ELF-1 (cell line): ENCODE data around the gene PKN1.
"Not testable (repeated sequence)": the region's sequence is repeated elsewhere in the genome, so short reads cannot be mapped to it uniquely, and the experiment has no call there.

Source experiments
- DNase-seq: peaks from one replicate; pipeline ENCODE4 v3.0.0-alpha.2; 2016; ENCODE audit warnings: low read depth, low spot score

The PKN1 gene

GRCh38 chr19:14432791-14433553 lies at the start of gene PKN1:
PKN1 (plus strand) TSS chr19:14433306; CDS start chr19:14433522, 216 bp downstream.
- DNase-seq = no peak

DNA sequence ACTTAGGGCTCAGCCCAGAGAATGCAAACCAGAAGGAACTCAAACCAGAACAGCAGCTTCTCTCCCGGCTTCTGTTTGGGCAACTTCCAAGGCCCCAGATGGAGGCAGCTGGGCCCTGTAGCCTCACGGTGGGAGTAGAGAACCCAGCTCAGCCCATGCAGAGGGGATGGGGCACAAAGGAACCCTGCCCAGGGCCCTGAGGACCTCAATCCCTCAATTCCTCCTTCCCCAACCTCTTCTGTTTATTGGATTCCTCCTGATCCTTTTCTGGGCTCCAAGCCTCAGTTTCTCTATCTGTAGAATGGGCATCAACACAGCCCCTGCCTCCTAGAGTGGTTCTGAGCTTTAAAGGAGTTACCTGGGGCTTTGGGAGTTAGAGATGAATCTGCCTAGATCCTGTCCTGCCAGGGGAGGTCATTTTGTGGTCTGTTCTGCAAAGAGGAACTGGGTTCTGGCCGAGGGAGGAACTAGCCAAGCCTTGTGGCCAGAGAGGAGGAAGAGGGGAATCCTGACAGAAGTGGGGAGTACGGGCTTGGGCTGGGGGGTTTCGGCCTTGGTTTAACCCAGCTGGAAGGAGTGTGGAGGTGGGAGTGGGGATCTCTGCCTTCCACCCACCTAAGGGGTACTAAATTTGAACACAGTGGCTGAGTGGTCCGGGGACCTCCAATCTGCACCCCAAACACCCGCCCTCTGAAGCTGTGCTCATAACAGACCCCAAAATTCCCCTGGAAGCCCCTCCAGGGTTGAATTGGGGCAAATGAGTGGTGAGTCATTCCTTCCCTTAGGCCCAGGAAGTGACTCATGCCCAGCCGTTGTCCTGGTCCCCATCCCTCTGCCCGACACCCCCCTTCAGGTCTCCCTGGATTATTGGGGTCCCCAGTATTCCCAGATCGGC lies 49.2 kb upstream of the PKN1 start:
- DNase-seq = no peak

DNA sequence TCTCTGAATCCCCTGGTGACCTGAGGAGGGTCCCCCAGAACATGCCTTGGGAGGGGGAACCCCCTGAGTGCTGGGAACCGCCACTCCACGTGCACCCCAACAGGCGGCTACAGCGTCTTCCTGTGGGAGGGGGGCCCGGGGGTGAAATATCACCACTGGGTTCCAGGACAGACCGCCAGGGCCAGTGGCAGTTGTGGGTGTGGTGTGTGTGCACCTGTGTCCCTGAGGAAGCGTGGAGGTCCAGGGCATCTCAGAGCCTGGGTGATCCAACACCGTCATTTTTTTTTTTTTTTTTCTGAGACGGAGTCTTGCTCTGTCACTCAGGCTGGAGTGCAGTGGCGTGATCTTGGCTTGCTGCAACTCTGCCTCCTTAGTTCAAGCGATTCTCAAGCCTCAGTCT lies 47.6 kb upstream of the PKN1 start:
- DNase-seq = no peak

DNA sequence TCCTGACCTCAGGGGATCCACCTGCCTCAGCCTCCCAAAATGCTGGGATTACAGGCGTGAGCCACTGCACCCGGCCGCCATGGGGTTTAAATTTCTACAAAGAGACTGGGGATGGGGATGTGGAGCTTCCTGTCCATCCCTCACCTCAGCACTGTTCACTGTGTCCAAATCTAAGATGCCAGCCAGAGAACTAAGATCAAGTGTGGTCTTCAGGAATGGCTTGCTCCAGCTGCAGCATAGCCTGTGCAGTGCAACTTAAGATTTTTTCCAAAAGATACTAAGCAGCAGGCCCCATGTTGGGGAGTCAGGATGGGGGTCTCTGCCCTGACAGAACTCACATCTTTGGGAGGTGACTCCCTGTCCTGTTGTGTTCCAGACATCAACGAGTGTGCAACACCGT lies 42.6 kb upstream of the PKN1 start:
- no peak for DNase-seq

DNA sequence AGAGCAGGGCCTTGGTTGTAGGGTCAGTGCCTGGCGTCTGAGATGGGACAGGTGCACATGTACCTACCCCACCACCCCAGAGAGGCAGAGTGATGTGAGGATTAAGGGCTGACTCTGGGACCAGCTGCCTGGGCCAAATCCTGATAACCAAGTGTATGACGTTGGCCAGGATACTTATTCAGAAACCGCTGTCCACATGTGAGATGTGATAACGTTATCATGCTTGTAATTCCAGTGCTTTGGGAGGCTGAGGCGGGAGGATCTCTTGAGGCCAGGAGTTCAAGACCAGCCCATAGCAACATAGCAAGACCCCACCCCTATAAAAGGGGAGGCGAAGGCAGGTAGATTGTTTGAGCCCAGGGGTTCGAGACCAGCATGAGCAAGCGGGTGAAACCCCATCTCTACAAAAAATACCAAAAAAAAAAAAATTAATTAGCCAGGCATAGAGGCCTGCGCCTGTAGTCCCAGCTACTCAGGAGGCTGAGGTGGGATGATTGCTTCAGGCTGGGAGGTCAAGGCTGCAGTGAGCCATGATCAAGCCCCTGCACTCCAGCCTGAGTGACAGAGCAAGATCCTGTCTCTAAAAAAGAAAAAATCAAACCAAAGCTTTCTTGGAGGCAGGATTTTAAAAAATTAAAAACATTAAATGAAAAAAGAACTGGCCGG lies 41.8 kb upstream of the PKN1 start:
- no peak for DNase-seq

GRCh38 chr19:14393329-14393728 lies 39.8 kb upstream of the PKN1 start:
- DNase-seq = peak; percentile 48

- no peak for DNase-seq
Observed at GRCh38 chr19:14394167-14394566, 38.9 kb upstream of the PKN1 start.

DNA sequence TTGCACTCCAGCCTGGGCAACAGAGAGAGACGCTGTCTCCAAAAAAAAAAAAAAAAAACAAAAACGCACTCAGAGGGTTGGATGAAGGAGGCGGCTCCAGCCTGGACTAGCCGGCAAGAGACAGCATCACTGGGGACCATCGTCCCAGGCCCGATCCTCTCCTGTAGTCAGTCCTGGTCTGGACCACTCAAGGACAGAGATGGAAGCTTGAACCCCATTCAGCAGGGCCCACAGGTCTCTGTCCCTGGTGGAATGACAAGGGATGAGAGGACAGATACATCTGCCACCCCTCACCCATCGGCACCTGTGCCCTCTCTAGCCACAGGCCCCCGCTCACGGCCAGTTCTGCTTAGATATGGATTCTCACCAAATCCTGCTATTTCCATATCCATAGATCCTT lies 37.8 kb upstream of the PKN1 start:
- no peak for DNase-seq

DNA sequence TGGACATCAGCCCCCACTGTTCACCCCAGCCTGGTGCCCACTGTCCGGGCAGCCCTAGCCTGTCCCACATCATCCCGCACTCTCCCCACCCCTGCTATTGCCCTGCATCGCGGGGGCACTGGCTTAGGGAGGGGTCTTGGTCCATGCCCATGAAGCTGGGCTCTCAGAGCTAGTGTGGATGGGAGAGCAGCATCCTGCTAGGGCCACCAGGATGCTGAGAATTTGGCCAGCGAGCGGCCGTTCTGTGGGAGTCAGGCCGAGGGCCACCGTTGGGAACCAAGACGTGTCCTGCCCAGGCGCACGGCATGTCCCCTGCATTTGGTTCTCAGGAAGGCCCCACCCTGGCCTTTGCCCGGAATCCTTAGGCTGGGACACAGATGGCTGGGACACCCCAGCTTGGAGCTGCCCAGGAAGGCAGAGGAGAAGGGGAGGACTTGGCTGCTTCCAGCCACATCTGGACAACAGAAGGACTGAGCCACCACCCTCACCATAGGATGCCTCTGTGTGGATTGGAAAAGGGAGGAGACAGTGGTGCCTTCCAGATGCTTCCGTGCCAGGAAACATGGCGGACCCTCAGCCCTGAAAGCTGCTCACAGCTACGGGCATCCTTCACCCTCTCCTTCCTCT lies 37.3 kb upstream of the PKN1 start:
- no peak for DNase-seq

DNA sequence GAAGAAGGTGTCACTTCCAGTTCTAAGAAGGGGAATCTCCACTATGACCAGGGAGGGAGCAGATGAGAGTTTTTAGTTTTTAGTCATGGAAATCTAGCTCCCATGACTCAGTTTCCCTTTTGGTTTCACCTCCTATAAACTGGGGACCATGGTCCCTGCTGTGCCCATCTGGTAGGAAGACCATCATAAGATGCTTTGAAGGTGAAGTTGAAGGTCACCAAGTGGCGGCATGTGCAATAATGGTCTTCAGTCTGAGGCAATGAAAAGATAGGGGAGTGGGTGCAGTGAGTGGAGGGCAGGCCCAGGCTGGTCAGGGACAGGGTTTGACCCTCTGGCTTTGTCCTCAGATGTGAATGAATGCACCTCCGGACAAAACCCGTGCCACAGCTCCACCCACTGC lies 36.4 kb upstream of the PKN1 start:
- not testable (repeated sequence) for DNase-seq

- DNase-seq = not testable (repeated sequence)
Observed at GRCh38 chr19:14397168-14397567, 35.9 kb upstream of the PKN1 start.

- no peak for DNase-seq
Observed at GRCh38 chr19:14400951-14401431, 32.1 kb upstream of the PKN1 start.

DNA sequence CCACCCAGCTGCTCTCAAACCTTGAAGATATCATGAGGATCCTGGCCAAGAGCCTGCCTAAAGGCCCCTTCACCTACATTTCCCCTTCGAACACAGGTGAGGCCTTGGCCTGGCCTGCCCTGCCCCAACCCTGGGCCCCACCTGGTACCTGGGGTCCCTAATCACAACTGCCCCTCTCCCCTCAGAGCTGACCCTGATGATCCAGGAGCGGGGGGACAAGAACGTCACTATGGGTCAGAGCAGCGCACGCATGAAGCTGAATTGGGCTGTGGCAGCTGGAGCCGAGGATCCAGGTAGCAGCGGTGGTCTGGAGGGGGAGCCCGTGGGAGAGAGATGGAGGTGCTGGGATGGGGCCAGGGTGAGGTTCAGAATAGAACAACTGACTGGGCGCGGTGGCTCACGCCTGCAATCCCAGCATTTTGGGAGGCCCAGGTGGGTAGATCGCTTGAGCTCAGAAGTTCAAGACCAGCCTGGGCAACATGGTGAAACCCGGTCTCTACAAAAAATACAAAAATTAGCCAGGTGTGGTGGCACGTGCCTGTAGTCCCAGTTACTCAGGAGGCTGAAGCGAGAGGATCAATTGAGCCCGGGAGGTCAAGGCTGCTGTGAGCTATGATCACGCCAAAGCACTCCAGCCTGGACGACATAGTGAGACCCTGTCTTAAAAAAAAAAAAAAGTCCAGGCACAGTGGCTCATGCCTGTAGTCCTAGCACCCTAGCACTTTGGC lies 31.5 kb upstream of the PKN1 start:
- no peak for DNase-seq

- DNase-seq = no peak
Observed at GRCh38 chr19:14402332-14403144, 30.6 kb upstream of the PKN1 start.

GRCh38 chr19:14403145-14403930 lies 29.8 kb upstream of the PKN1 start:
- DNase-seq = not testable (repeated sequence)

- DNase-seq = no peak
Observed at GRCh38 chr19:14404312-14404711, 28.8 kb upstream of the PKN1 start.

GRCh38 chr19:14405380-14405757 lies 27.7 kb upstream of the PKN1 start:
- no peak for DNase-seq

DNA sequence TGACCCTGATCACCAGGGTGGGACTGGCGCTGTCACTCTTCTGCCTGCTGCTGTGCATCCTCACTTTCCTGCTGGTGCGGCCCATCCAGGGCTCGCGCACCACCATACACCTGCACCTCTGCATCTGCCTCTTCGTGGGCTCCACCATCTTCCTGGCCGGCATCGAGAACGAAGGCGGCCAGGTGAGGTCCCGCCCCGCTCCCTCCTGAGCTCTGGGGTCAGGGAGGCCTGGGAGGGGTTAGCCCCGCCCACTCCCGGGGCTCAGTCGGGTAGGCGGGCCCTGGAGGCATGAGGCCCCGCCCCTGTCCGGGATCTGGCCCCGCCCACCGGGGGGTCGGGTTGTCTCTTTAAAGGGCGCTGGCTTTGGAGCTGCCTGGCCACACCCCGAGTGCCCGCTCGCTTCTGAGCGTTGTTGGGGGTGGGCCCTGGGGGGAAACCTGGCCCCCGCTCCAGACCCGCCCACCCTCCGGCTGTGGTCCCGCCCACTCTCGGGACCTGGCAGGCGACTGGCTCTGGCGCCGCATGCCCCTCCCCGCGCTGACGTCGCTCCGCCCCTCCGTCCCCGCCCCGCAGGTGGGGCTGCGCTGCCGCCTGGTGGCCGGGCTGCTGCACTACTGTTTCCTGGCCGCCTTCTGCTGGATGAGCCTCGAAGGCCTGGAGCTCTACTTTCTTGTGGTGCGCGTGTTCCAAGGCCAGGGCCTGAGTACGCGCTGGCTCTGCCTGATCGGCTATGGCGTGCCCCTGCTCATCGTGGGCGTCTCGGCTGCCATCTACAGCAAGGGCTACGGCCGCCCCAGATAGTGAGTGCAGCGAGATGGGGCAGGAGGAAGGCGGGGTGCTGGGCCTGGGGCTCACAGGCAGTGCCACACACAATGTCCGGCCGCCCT lies 27.1 kb upstream of the PKN1 start:
- DNase-seq = peak; percentile 99
